Measurements from ENCODE around the gene EFCAB6. TPM values are rescaled to one million over a fixed set of nuclear protein-coding genes. Genes with fewer than 3 reads are reported as not detected.

Gene EFCAB6
- total and polyA plus RNA-seq, 2 donors (not counting 3 experiments of a cell fraction or from before 2014, with no cell fraction given), result 0.07 to 0.31 TPM

- ChIA-PET CTCF (no interaction called here), POLR2A (no interaction called here)
- Histone ChIP-seq H3K4me1 (ENCODE audit: control insufficient read depth, extremely low read depth, insufficient read depth, low read length) (no peaks in the 10 kb centered on the region), H3K9me3 (replicated peaks; ENCODE audit: control insufficient read depth, insufficient read depth, low read length) (peaks cover 2% of the 10 kb centered on the region), H3K4me3 (replicated peaks in 1 of 3; ENCODE audit: insufficient read depth in 1 of 3, low read depth in 1 of 3, low read length in 3 of 3) (no peak overlapping the region), H3K27me3 (ENCODE audit: control insufficient read depth in 2 of 2, insufficient read depth in 2 of 2, low read length in 2 of 2) (no peaks in the 10 kb centered on the region), H3K27ac (ENCODE audit: insufficient read depth, low read depth, low read length) (no peak overlapping the region), H3K9me1 (replicated peaks; ENCODE audit: control insufficient read depth, extremely low read depth, insufficient read depth, low read length) (no peaks in the 10 kb centered on the region), H2AFZ (ENCODE audit: low read depth, low read length) (no peak overlapping the region), H3K9ac (replicated peaks; ENCODE audit: extremely low read depth, insufficient read depth, low read length) (no peak overlapping the region), H3K4me2 (ENCODE audit: insufficient read depth, low read length) (no peak overlapping the region), H3K36me3 (ENCODE audit: control insufficient read depth in 2 of 2, extremely low read depth in 1 of 2, insufficient read depth in 2 of 2, low read length in 2 of 2) (no peaks in the 10 kb centered on the region), H4K20me1 (replicated peaks; ENCODE audit: control insufficient read depth, extremely low read depth, insufficient read depth, low read length) (no peaks in the 10 kb centered on the region), H3K79me2 (ENCODE audit: control insufficient read depth, insufficient read depth, low read length) (no peaks in the 10 kb centered on the region)
- DNase-seq (ENCODE audit: low read depth, low spot score) (no peak), FAIRE-seq (no peak)
- intact Hi-C loops (cut with micrococcal nuclease), result no loop called here
- dilution Hi-C loops (cut with MboI; ENCODE audit: extremely low pct_ligation_motif_present, low sequenced_read_pairs), result no loop called here
- BruUV-seq (replicated peaks), result no TSS peak
- TF ChIP-seq GATA2 (IDR thresholded peaks at IDR 0.05; ENCODE audit: insufficient read depth, insufficient read length, low read depth, low read length), result no peak
- no peak for TF ChIP-seq JUN (IDR thresholded peaks at IDR 0.05; ENCODE audit: borderline replicate concordance, insufficient read depth, insufficient read length, low read depth)
- TF ChIP-seq POLR2AphosphoS5 (IDR thresholded peaks at IDR 0.05; ENCODE audit: insufficient read depth, low read depth, low read length), result no peak
- TF ChIP-seq POLR2A (IDR thresholded peaks at IDR 0.05; ENCODE audit: low read depth, low read length), result no peak
- TF ChIP-seq MYC (IDR thresholded peaks at IDR 0.05; ENCODE audit: low read depth, low read length), result no peak
- TF ChIP-seq CTCF (IDR thresholded peaks at IDR 0.05; ENCODE audit: extremely low read depth in 1 of 2, insufficient read depth in 1 of 2, low read depth in 1 of 2, low read length in 2 of 2), result no peak
- no peak for TF ChIP-seq EZH2 (IDR thresholded peaks at IDR 0.05; ENCODE audit: borderline replicate concordance, low read depth, low read length, severe bottlenecking)
- TF ChIP-seq MAX (IDR thresholded peaks at IDR 0.05; ENCODE audit: insufficient read depth, insufficient read length), result no peak
- TF ChIP-seq FOS (IDR thresholded peaks at IDR 0.05; ENCODE audit: borderline replicate concordance, insufficient read depth, low read length), result no peak
Observed at GRCh38 chr22:43491177-43491576, 320.9 kb downstream of the EFCAB6 start.

All from endothelial cell of umbilical vein (primary cell).